NB4 (cell line): ENCODE results near the gene RPS21.
A peak's percentile ranks its signal among the peaks of the same experiment; 100 is the strongest.

Experiments
- DNase-seq: peaks from one replicate; pipeline ENCODE4 v3.0.0; 2010; ENCODE audit warnings: low read depth
- H3K4me3 ChIP-seq: one replicate; pipeline ENCODE4 v1.5.1; 2011; ENCODE audit warnings: mild to moderate bottlenecking, low read depth, low read length, moderate library complexity
- MYC ChIP-seq: IDR thresholded peaks from 2 replicates; pipeline ENCODE4 v1.6.1; 2011; ENCODE audit warnings: low read depth, low read length
- POLR2A ChIP-seq: IDR thresholded peaks from 2 replicates; pipeline ENCODE4 v1.6.1; 2011; ENCODE audit warnings: mild to moderate bottlenecking; ENCODE audit not compliant: insufficient read length; ENCODE audit errors: extremely low read depth
- TF ChIP-seq, protein P1 (sequence below): IDR thresholded peaks from one replicate; pipeline ENCODE4 v1.5.1; 2012; ENCODE audit warnings: low read depth, low read length
- TF ChIP-seq, protein P2 (sequence below): IDR thresholded peaks from 2 replicates; pipeline ENCODE4 v1.6.1; 2011; ENCODE audit warnings: low read depth, low read length

RPS21 gene

DNA sequence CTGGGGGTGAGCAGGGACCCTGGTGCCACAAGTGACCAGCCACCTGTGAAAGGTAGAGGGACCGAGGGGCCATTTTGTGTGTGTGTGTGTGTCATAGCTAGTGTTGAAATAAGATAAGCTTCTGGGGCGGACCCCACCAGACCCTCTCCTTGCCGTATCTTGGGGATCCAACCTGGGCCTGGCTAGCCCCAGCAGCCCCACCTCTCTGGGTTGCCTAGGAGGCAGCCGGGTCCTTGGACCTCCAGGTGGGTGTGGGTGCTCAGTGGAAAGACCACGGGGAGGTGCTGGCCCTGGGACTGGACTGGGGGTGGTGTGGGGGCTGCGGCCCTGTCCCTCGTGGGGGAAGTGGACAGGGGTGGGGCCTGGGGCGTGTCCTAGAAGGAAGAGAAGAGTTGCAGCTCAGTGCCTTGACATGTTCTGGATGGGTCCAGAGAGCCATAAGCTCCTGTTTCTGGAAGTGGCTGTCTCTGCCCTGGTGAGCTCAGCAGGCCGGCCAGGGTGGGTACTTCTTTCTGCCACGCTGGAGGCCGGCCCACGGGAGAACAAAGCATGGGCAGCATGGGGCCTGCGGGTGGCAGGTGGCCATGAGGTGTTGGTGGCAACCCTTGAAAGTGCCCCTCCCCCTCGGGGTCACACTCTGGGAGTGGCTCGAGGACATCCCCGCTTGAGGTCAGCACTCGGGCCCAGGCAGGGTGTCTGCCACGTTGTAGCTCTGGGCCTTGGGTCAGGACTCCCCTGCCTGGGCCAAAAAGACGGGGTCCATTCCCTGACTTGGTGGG, 32.0 kb downstream of the RPS21 start:
- DNase-seq = no peak
- no peak overlapping the region for H3K4me3 ChIP-seq
- TF ChIP-seq MYC = no peak
- TF ChIP-seq POLR2A = no peak
- TF ChIP-seq, protein P1, sequence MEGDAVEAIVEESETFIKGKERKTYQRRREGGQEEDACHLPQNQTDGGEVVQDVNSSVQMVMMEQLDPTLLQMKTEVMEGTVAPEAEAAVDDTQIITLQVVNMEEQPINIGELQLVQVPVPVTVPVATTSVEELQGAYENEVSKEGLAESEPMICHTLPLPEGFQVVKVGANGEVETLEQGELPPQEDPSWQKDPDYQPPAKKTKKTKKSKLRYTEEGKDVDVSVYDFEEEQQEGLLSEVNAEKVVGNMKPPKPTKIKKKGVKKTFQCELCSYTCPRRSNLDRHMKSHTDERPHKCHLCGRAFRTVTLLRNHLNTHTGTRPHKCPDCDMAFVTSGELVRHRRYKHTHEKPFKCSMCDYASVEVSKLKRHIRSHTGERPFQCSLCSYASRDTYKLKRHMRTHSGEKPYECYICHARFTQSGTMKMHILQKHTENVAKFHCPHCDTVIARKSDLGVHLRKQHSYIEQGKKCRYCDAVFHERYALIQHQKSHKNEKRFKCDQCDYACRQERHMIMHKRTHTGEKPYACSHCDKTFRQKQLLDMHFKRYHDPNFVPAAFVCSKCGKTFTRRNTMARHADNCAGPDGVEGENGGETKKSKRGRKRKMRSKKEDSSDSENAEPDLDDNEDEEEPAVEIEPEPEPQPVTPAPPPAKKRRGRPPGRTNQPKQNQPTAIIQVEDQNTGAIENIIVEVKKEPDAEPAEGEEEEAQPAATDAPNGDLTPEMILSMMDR = no peak
- TF ChIP-seq, protein P2, sequence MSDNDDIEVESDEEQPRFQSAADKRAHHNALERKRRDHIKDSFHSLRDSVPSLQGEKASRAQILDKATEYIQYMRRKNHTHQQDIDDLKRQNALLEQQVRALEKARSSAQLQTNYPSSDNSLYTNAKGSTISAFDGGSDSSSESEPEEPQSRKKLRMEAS = no peak

DNA sequence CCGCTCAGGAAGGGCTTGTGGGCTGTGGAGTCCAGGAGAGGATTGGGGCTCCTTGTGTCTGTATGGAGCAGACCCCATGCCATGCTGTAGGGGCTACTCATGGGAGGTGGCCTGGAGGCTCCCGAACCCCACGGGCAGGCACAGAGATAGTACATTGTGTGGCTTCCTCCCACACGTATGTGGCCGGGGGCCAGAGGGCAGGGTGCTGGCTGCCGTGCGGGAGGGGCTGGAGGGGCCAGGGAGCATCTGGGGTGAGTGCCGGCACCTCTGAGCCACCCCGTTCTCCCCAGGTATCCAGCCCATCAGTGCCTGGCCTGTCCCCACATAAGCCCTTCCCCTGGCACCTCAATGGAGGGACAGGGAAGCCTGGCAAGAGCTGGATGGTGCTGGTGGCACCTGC, 32.9 kb downstream of the RPS21 start:
- TF ChIP-seq, protein P1 = no peak
- TF ChIP-seq, protein P2 = no peak
- no peak for TF ChIP-seq MYC
- TF ChIP-seq POLR2A = no peak
- H3K4me3 ChIP-seq = no peak overlapping the region
- DNase-seq = no peak

DNA sequence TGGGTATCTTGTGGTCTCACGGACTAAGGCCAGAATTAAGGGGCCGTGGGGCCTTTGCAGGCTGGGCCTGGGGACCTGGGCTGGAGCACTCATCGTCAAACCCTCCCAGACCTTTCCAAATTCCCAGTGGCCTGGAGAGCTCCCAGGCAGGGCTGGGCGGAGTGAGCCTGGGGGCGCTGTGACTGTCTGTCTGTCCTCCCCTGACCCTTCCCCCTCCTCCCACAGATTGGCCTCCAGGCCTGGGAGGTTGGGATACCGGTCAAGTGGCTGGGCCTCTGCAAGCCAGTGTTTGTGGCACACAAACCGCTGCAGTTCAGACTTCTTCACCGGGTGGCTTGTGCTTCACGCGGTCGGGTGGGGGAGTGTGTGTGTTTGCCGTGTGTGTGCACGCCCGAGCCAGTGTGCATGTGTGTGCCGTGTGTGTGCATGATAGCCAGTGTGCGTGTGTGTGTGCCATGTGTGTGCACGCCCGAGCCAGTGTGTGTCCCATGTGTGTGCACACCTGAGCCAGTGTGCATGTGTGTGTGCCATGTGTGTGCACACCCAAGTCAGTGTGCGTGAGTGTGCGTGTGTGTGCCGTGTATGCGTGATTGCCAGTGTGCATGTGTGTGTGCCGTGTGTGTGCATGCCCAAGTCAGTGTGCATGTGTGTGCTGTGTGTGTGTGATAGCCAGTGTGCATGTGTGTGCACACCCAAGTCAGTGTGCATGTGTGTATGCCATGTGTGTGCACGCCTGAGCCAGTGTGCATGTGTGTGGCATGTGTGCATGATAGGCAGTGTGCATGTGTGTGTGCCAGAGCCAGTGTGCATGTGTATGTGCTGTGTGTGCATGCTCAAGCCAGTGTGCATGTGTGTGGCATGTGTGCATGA, 34.2 kb downstream of the RPS21 start:
- TF ChIP-seq, protein P1 = no peak
- TF ChIP-seq, protein P2 = peak; percentile 34; the same call in 1 of the 2 replicates
- DNase-seq = no peak
- no peak overlapping the region for H3K4me3 ChIP-seq

DNA sequence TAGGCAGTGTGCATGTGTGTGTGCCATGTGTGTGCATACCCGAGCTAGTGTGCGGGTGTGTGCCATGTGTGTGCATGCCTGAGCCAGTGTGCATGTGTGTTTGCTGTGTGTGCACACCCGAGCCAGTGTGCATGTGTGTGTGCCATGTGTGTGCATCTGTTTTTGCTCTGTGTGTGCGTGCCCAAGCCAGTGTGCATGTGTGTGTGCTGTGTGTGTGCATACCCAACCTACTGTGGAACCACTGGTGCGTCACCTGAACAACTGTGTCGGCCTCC, 34.8 kb downstream of the RPS21 start:
- H3K4me3 ChIP-seq = no peak overlapping the region
- TF ChIP-seq MYC (no peak), POLR2A (no peak)
- TF ChIP-seq, protein P2 = no peak
- TF ChIP-seq, protein P1 = no peak
- DNase-seq = no peak

DNA sequence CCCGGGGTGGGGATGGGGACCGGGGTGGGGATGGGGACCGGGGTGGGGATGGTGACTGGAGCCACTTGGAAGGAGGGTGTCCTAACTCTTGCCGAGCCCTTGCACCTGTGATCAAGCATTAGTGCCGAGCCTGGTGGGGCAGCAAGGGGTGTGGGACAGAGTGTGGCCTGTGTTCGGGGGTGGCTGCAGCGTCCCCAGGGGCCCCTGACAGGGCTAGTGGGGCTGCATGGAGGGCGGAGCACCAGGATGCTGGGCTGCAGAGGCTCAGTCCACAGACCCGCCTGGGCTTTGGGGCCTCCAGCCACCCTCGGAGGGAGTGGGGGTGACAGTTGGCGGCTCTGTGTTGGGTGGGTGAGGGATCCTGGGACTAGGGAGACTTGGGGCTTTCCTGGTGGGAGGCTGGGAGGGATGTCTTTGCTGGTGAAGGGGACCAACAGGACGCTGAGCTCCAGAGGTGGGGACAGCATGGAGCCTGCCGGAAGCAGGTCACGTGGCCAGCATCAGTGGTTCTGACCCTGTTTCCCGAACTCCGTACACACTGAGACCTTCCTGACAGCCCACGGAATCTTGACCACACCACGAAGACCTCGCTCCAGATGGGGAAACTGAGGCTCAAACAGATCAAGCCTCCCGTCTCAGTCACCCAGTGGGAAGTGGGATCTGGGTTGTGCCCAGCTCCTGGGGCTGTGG, 35.9 kb downstream of the RPS21 start:
- no peak for DNase-seq
- TF ChIP-seq POLR2A (no peak), MYC (no peak)
- TF ChIP-seq, protein P1 = no peak
- TF ChIP-seq, protein P2 = no peak

More for the DNA sequence above, 35.9 kb downstream of the RPS21 start:
- H3K4me3 ChIP-seq = no peak overlapping the region
